MM.1S (cell line): ENCODE results near the gene ATP2B2.

Source experiments
- DNase-seq: peaks from one replicate; pipeline ENCODE4 v3.0.0-alpha.2; 2015
- H2AFZ ChIP-seq: fragments of 300-600 bp; sonication (generic); 2 replicates; pipeline ENCODE4 v1.6.0; 2016; ENCODE audit warnings: antibody characterized with exemption, low read length
- H3F3A ChIP-seq: fragments of 300-600 bp; sonication (generic); 2 replicates; pipeline ENCODE4 v1.6.1; 2016; ENCODE audit warnings: mild to moderate bottlenecking, antibody characterized with exemption, low read length, moderate library complexity, mixed read lengths; ENCODE audit not compliant: insufficient read depth
- H3K27ac ChIP-seq: fragments of 300-600 bp; sonication (generic); 2 replicates; pipeline ENCODE4 v1.5.1; 2016; ENCODE audit warnings: mild to moderate bottlenecking, low read length
- H3K27me3 ChIP-seq: fragments of 300-600 bp; sonication (generic); replicated peaks from 2 replicates; pipeline ENCODE4 v1.6.0; 2016; ENCODE audit warnings: low read length; ENCODE audit not compliant: insufficient read depth
- H3K36me3 ChIP-seq: fragments of 300-600 bp; sonication (generic); replicated peaks from 2 replicates; pipeline ENCODE4 v1.6.1; 2016; ENCODE audit warnings: mild to moderate bottlenecking, low read length, mixed read lengths; ENCODE audit not compliant: insufficient read depth
- H3K4me1 ChIP-seq: fragments of 300-600 bp; sonication (generic); 2 replicates; pipeline ENCODE4 v1.6.1; 2016; ENCODE audit warnings: low read length, mixed read lengths
- H3K4me2 ChIP-seq: fragments of 300-600 bp; sonication (generic); 2 replicates; pipeline ENCODE4 v1.6.0; 2016; ENCODE audit warnings: low read depth, low read length
- H3K4me3 ChIP-seq: fragments of 300-600 bp; sonication (generic); 2 replicates; pipeline ENCODE4 v1.5.1; 2016; ENCODE audit warnings: low read length, mixed read lengths
- H3K79me2 ChIP-seq: fragments of 300-600 bp; sonication (generic); 2 replicates; pipeline ENCODE4 v1.6.1; 2016; ENCODE audit warnings: mixed run types, low read length, mixed read lengths
- H3K9ac ChIP-seq: fragments of 300-600 bp; sonication (generic); 2 replicates; pipeline ENCODE4 v1.6.1; 2016; ENCODE audit warnings: low read length, mixed read lengths
- H3K9me2 ChIP-seq: fragments of 300-600 bp; sonication (generic); replicated peaks from 2 replicates; pipeline ENCODE4 v1.6.1; 2016; ENCODE audit warnings: mild to moderate bottlenecking, low read length, mixed read lengths; ENCODE audit not compliant: insufficient read depth
- H3K9me3 ChIP-seq: fragments of 300-600 bp; sonication (generic); replicated peaks from 2 replicates; pipeline ENCODE4 v1.6.1; 2016; ENCODE audit warnings: mild to moderate bottlenecking, low read length, mixed read lengths; ENCODE audit not compliant: insufficient read depth
- H4K20me1 ChIP-seq: fragments of 300-600 bp; sonication (generic); 2 replicates; pipeline ENCODE4 v1.6.1; 2016; ENCODE audit warnings: mild to moderate bottlenecking, low read length, moderate library complexity, mixed read lengths; ENCODE audit not compliant: insufficient read depth
- CTCF ChIP-seq: fragments of 300-600 bp; sonication (generic); IDR thresholded peaks from 2 replicates; pipeline ENCODE4 v1.5.1; 2016; ENCODE audit warnings: antibody characterized with exemption, low read length, mixed read lengths
- EZH2 ChIP-seq: fragments of 300-600 bp; sonication (generic); optimal IDR thresholded peaks from 2 replicates; pipeline ENCODE3; 2017; ENCODE audit warnings: low read depth, mild to moderate bottlenecking, antibody characterized with exemption, low read length, mixed read lengths
- EZH2phosphoT487 ChIP-seq: fragments of 300-600 bp; sonication (generic); IDR thresholded peaks from 2 replicates; pipeline ENCODE4 v1.6.1; 2018; ENCODE audit warnings: antibody characterized with exemption, low read length

ATP2B2 gene

GRCh38 chr3:10456981-10457380 is 48.4 kb downstream of the ATP2B2 start:
- H3K9ac ChIP-seq = no peak overlapping the region
- no peak overlapping the region for H3K27ac ChIP-seq
- peaks cover 21% of the 10 kb centered on the region for H3K4me1 ChIP-seq
- no peaks in the 10 kb centered on the region for H3K36me3 ChIP-seq
- H3K79me2 ChIP-seq = no peaks in the 10 kb centered on the region
- no peak overlapping the region for H2AFZ ChIP-seq
- H3K27me3 ChIP-seq = no peaks in the 10 kb centered on the region
- no peaks in the 10 kb centered on the region for H3K9me2 ChIP-seq
- no peaks in the 10 kb centered on the region for H4K20me1 ChIP-seq
- DNase-seq = no peak
- no peak overlapping the region for H3K4me3 ChIP-seq
- 0 out of 2 replicates have a peak overlapping the region, but pooled peaks have one; percentile 45 for H3K4me2 ChIP-seq
- H3K9me3 ChIP-seq = no peaks in the 10 kb centered on the region
- H3F3A ChIP-seq = no peaks in the 10 kb centered on the region
- TF ChIP-seq EZH2phosphoT487 (no peak), EZH2 (no peak), CTCF (no peak)

- H4K20me1 ChIP-seq = no peaks in the 10 kb centered on the region
- TF ChIP-seq CTCF (no peak), EZH2phosphoT487 (no peak), EZH2 (no peak)
- peaks cover 21% of the 10 kb centered on the region for H3K4me1 ChIP-seq
- H3K4me3 ChIP-seq = no peak overlapping the region
- no peak overlapping the region for H2AFZ ChIP-seq
- H3K36me3 ChIP-seq = no peaks in the 10 kb centered on the region
- no peaks in the 10 kb centered on the region for H3K9me2 ChIP-seq
- no peak overlapping the region for H3K9ac ChIP-seq
- H3K9me3 ChIP-seq = no peaks in the 10 kb centered on the region
- H3K79me2 ChIP-seq = no peaks in the 10 kb centered on the region
- no peak for DNase-seq
- H3F3A ChIP-seq = no peaks in the 10 kb centered on the region
- H3K4me2 ChIP-seq = no peak overlapping the region
- H3K27ac ChIP-seq = no peak overlapping the region
- H3K27me3 ChIP-seq = no peaks in the 10 kb centered on the region
Measured at GRCh38 chr3:10455545-10455914, 49.9 kb downstream of the ATP2B2 start.

- H3K9ac ChIP-seq = no peak overlapping the region
- no peak overlapping the region for H2AFZ ChIP-seq
- no peaks in the 10 kb centered on the region for H4K20me1 ChIP-seq
- H3K4me1 ChIP-seq = peaks cover 21% of the 10 kb centered on the region
- H3K27ac ChIP-seq = no peak overlapping the region
- H3K9me3 ChIP-seq = no peaks in the 10 kb centered on the region
- no peak for TF ChIP-seq EZH2phosphoT487
- no peak for TF ChIP-seq CTCF
- no peak for TF ChIP-seq EZH2
- DNase-seq = no peak
- H3K36me3 ChIP-seq = no peaks in the 10 kb centered on the region
- H3K4me2 ChIP-seq = no peak overlapping the region
- no peak overlapping the region for H3K4me3 ChIP-seq
- no peaks in the 10 kb centered on the region for H3K9me2 ChIP-seq
- no peaks in the 10 kb centered on the region for H3K27me3 ChIP-seq
- H3F3A ChIP-seq = no peaks in the 10 kb centered on the region
- H3K79me2 ChIP-seq = no peaks in the 10 kb centered on the region
Measured at GRCh38 chr3:10454907-10455544, 50.4 kb downstream of the ATP2B2 start.
